Esophagus squamous epithelium (tissue), 4 donors: ENCODE data around the gene NCKAP1.

ENCODE experiments used
- POLR2A ChIP-seq, 4 donors: fragments of 450-650 bp; IDR thresholded peaks; one replicate each; pipeline ENCODE4 v1.6.1; 2017; ENCODE audit warnings: antibody characterized with exemption in 4 of 4, mild to moderate bottlenecking in 4 of 4, moderate library complexity in 3 of 4
- TF ChIP-seq, protein P1 (sequence below), 6 experiments: fragments of 450-650 bp in 4 of 6; fragments of 200-600 bp in 2 of 6; sonication (generic) in 2 of 6; IDR thresholded peaks; one replicate each; pipeline ENCODE4 v1.5.1; 2016 to 2019; ENCODE audit warnings: antibody characterized with exemption in 6 of 6, mild to moderate bottlenecking in 4 of 6, moderate library complexity in 4 of 6

GRCh38 chr2:183069174-183069573, 30.9 kb upstream of the NCKAP1 start:
- TF ChIP-seq, protein P1, sequence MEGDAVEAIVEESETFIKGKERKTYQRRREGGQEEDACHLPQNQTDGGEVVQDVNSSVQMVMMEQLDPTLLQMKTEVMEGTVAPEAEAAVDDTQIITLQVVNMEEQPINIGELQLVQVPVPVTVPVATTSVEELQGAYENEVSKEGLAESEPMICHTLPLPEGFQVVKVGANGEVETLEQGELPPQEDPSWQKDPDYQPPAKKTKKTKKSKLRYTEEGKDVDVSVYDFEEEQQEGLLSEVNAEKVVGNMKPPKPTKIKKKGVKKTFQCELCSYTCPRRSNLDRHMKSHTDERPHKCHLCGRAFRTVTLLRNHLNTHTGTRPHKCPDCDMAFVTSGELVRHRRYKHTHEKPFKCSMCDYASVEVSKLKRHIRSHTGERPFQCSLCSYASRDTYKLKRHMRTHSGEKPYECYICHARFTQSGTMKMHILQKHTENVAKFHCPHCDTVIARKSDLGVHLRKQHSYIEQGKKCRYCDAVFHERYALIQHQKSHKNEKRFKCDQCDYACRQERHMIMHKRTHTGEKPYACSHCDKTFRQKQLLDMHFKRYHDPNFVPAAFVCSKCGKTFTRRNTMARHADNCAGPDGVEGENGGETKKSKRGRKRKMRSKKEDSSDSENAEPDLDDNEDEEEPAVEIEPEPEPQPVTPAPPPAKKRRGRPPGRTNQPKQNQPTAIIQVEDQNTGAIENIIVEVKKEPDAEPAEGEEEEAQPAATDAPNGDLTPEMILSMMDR (IDR thresholded peaks at IDR 0.05) = no peak
- TF ChIP-seq POLR2A (IDR thresholded peaks at IDR 0.05) = no peak
